Stimulated activated CD8-positive, alpha-beta memory T cell treated with anti-CD3 and anti-CD28 coated beads, Interleukin-4, amount 100 ng/mL, for 48 hours (primary cell): ENCODE measurements around the gene FGD2.

ENCODE experiments used
- DNase-seq: peaks from one replicate; pipeline ENCODE4 v3.0.0-alpha.2; 2020

The FGD2 gene

GRCh38 chr6:37019065-37019450 lies 13.6 kb downstream of the FGD2 start:
- no peak for DNase-seq

GRCh38 chr6:37020381-37020780 lies 14.9 kb downstream of the FGD2 start:
- no peak for DNase-seq

GRCh38 chr6:37020812-37021211 lies 15.4 kb downstream of the FGD2 start:
- DNase-seq, result no peak

GRCh38 chr6:37021356-37022129 lies 16.1 kb downstream of the FGD2 start:
- peak; percentile 76 for DNase-seq

GRCh38 chr6:37022135-37022863 lies 16.8 kb downstream of the FGD2 start:
- no peak for DNase-seq

- DNase-seq, result peak; percentile 78
Observed at GRCh38 chr6:37024656-37025337, 19.3 kb downstream of the FGD2 start.

- DNase-seq, result no peak
Observed at GRCh38 chr6:37025621-37026466, 20.4 kb downstream of the FGD2 start.

GRCh38 chr6:37027036-37027720 lies 21.7 kb downstream of the FGD2 start:
- DNase-seq, result no peak

- DNase-seq, result no peak
Observed at GRCh38 chr6:37027811-37028469, 22.5 kb downstream of the FGD2 start.

GRCh38 chr6:37029249-37029971 lies 24.0 kb downstream of the FGD2 start:
- DNase-seq, result peak; percentile 71

GRCh38 chr6:37030599-37030998 lies 25.1 kb downstream of the FGD2 start:
- DNase-seq, result no peak

- no peak for DNase-seq
Observed at GRCh38 chr6:37032239-37032638, 26.8 kb downstream of the FGD2 start.

- peak; percentile 77 for DNase-seq
Observed at GRCh38 chr6:37033255-37033654, 27.8 kb downstream of the FGD2 start.

- DNase-seq, result no peak
Observed at GRCh38 chr6:37033819-37034795, 28.7 kb downstream of the FGD2 start.

GRCh38 chr6:37036146-37036545 lies 30.7 kb downstream of the FGD2 start:
- DNase-seq, result no peak

- no peak for DNase-seq
Observed at GRCh38 chr6:37038292-37039198, 33.1 kb downstream of the FGD2 start.

- no peak for DNase-seq
Observed at GRCh38 chr6:37039958-37040357, 34.5 kb downstream of the FGD2 start.

- DNase-seq, result no peak
Observed at GRCh38 chr6:37041521-37041920, 36.1 kb downstream of the FGD2 start.

GRCh38 chr6:37042150-37042549 lies 36.7 kb downstream of the FGD2 start:
- no peak for DNase-seq
